Duodenal mucosa (tissue), 2 donors: ENCODE results near the gene VWA1.
"Not testable (repeated sequence)": the region's sequence is repeated elsewhere in the genome, so short reads cannot be mapped to it uniquely, and the experiment has no call there.

Experiments used
- H3K27ac ChIP-seq: one replicate; pipeline ENCODE4 v1.7.0; 2013; ENCODE audit warnings: low read depth, low read length
- H3K27me3 ChIP-seq, 2 donors: one replicate each; pipeline ENCODE4 v1.7.0; 2013; ENCODE audit warnings: low read length in 2 of 2, control low read depth in 1 of 2; ENCODE audit not compliant: insufficient read depth in 2 of 2, control insufficient read depth in 1 of 2
- H3K36me3 ChIP-seq, 2 donors: one replicate each; pipeline ENCODE4 v1.7.0; 2013; ENCODE audit warnings: low read length in 2 of 2, control low read depth in 1 of 2; ENCODE audit not compliant: insufficient read depth in 2 of 2, control insufficient read depth in 1 of 2
- H3K4me1 ChIP-seq, 2 donors: one replicate each; pipeline ENCODE4 v1.7.0; 2013; ENCODE audit warnings: low read length in 2 of 2, control low read depth in 1 of 2; ENCODE audit not compliant: insufficient read depth in 2 of 2, control insufficient read depth in 1 of 2
- H3K4me3 ChIP-seq, 2 donors: one replicate each; pipeline ENCODE4 v1.7.0; 2013; ENCODE audit warnings: low read length in 2 of 2, low read depth in 1 of 2
- H3K9ac ChIP-seq, 2 donors: one replicate each; pipeline ENCODE4 v1.7.0; 2013; ENCODE audit warnings: low read length in 2 of 2, low read depth in 1 of 2
- H3K9me3 ChIP-seq, 2 donors: one replicate each; pipeline ENCODE4 v1.7.0; 2013; ENCODE audit warnings: low read length in 2 of 2, control low read depth in 1 of 2; ENCODE audit not compliant: control insufficient read depth in 1 of 2

VWA1 gene

DNA sequence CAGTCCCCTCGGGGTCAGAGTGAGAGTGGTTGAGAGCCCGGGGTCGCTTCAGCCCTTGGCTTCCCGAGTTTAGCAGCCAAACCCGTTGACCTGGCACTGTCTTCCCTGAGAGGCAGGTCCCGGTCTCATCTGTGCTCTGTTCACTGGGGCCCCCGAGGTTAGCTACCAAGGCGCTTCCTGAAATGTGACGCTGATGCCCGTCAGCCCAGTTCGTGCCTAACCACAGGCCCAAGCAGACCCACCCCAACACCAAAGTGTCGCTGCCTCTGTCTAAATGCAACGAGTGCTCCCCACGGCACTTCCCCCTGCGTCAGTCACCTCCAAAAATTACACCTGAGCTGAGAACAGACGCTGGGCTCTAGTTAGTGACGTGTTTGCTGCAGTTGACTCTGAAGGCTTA, 40.5 kb downstream of the VWA1 start:
- H3K27me3 ChIP-seq, H3K9ac ChIP-seq, H3K27ac ChIP-seq, H3K9me3 ChIP-seq, H3K4me3 ChIP-seq: not testable (repeated sequence)
- Histone ChIP-seq H3K36me3 (peaks cover 7 to 29% of the 10 kb centered on the region in 2 donors), H3K4me1 (peaks cover 1 to 15% of the 10 kb centered on the region in 2 donors)

DNA sequence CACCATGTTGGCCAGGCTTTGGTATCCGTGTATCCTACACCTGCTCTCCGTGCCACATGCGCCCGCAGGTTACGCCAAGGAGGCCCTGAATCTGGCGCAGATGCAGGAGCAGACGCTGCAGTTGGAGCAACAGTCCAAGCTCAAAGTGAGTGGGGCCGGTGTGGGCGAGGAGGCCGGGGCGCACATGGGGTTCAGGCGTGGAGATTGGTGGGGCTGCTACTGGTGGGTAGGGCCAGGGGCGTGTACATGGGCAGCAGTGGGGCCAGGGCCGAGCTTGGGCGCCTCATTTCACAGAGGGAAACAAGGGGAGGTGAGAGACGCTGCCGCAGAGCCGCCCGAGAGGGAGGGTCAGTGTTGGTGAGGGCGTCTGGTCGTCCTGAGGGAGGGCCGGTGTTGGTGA, 41.7 kb downstream of the VWA1 start:
- Histone ChIP-seq H3K36me3 (peaks cover 7 to 32% of the 10 kb centered on the region in 2 donors), H3K9me3 (no peaks in the 10 kb centered on the region)

GRCh38 chr1:1479547-1480487, 44.3 kb downstream of the VWA1 start:
- H3K9me3 ChIP-seq = no peaks in the 10 kb centered on the region
- H3K4me1 ChIP-seq = no peaks in the 10 kb centered on the region
- no peak overlapping the region for H3K4me3 ChIP-seq
- H3K27ac ChIP-seq = no peak overlapping the region
- no peaks in the 10 kb centered on the region for H3K27me3 ChIP-seq
- peaks cover 7 to 54% of the 10 kb centered on the region in 2 donors for H3K36me3 ChIP-seq
- no peak overlapping the region for H3K9ac ChIP-seq

More for the DNA sequence above, 41.7 kb downstream of the VWA1 start:
- Histone ChIP-seq H3K4me1 (peaks cover 0 to 14% of the 10 kb centered on the region in 2 donors), H3K4me3 (no peak overlapping the region), H3K27me3 (no peaks in the 10 kb centered on the region), H3K9ac (no peak overlapping the region), H3K27ac (no peak overlapping the region)

- H3K27ac ChIP-seq, H3K4me1 ChIP-seq, H3K27me3 ChIP-seq, H3K4me3 ChIP-seq, H3K9ac ChIP-seq, H3K9me3 ChIP-seq: not testable (repeated sequence)
- H3K36me3 ChIP-seq = peaks cover 7 to 55% of the 10 kb centered on the region in 2 donors
These were observed 45.0 kb downstream of the VWA1 start for GRCh38 chr1:1480488-1480867.

GRCh38 chr1:1481811-1482210, 46.3 kb downstream of the VWA1 start:
- H3K27ac ChIP-seq, H3K9me3 ChIP-seq, H3K4me3 ChIP-seq, H3K9ac ChIP-seq, H3K4me1 ChIP-seq, H3K27me3 ChIP-seq: not testable (repeated sequence)
- peaks cover 7 to 62% of the 10 kb centered on the region in 2 donors for H3K36me3 ChIP-seq

DNA sequence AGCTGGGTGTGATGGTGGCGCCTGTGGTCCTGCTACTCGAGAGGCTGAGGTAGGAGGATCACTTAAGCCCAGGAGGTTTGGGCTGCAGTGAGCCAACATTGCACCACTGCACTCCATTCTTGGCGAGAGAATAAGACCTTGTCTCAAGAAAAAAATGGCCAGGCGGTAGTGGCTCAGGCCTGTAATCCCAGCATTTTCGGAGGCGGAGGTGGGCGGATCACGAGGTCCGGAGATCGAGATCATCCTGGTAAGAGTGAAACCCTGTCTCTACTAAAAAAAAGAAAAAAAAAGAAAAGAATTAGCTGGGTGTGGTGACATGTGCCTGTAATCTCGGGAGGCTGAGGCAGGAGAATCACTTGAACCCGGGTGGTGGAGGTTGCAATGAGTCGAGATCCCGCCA, 47.4 kb downstream of the VWA1 start:
- Histone ChIP-seq H3K27me3 (no peaks in the 10 kb centered on the region), H3K36me3 (peaks cover 7 to 59% of the 10 kb centered on the region in 2 donors), H3K4me1 (no peaks in the 10 kb centered on the region), H3K27ac (no peak overlapping the region), H3K4me3 (no peak overlapping the region), H3K9ac (no peak overlapping the region), H3K9me3 (no peaks in the 10 kb centered on the region)

GRCh38 chr1:1483714-1484113, 48.2 kb downstream of the VWA1 start:
- no peak overlapping the region for H3K9ac ChIP-seq
- H3K27ac ChIP-seq = no peak overlapping the region
- no peaks in the 10 kb centered on the region for H3K27me3 ChIP-seq
- H3K36me3 ChIP-seq = peaks cover 7 to 57% of the 10 kb centered on the region in 2 donors
- H3K4me1 ChIP-seq = no peaks in the 10 kb centered on the region
- no peaks in the 10 kb centered on the region for H3K9me3 ChIP-seq
- no peak overlapping the region for H3K4me3 ChIP-seq

DNA sequence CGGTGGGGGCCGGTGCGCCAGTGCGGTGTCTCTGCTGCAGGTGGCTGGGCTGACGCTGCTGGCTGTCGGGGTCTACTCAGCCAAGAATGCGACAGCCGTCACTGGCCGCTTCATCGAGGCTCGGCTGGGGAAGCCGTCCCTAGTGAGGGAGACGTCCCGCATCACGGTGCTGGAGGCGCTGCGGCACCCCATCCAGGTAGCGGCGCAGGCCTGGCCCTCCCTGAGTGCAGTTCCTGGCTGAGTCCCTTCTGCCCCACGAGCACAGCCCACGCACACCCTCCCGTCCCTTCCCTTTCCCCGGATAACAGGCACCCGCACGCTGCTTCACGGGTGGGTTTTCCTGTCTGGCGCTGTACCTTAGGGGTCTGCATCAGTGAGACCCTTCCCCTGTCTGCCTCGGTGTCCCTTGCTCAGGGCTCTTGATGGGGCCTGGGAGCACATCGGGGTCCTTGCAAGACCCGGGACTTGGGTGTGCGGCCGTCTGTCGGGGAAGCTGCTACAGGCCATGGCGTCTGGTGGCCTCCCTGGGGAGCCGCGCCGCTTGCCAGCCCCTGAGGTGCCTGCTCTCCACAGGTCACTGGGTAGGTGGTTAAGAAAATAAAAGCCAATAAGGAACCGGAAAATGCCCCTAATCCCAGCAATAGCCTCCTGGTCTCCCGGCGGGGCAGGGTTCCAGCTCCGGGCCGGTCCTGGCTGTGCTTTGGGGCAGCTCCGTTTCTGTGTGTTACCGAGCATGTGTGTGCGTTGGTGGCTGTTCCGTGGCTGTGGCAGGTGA, 49.7 kb downstream of the VWA1 start:
- H3K27ac ChIP-seq, H3K4me1 ChIP-seq, H3K27me3 ChIP-seq, H3K9ac ChIP-seq, H3K4me3 ChIP-seq, H3K9me3 ChIP-seq: not testable (repeated sequence)
- H3K36me3 ChIP-seq = peaks cover 0 to 57% of the 10 kb centered on the region in 2 donors

GRCh38 chr1:1485755-1486317, 50.3 kb downstream of the VWA1 start:
- peaks cover 0 to 61% of the 10 kb centered on the region in 2 donors for H3K36me3 ChIP-seq
- not testable (repeated sequence) for H3K9me3 ChIP-seq, H3K9ac ChIP-seq, H3K27me3 ChIP-seq, H3K27ac ChIP-seq, H3K4me1 ChIP-seq, H3K4me3 ChIP-seq

DNA sequence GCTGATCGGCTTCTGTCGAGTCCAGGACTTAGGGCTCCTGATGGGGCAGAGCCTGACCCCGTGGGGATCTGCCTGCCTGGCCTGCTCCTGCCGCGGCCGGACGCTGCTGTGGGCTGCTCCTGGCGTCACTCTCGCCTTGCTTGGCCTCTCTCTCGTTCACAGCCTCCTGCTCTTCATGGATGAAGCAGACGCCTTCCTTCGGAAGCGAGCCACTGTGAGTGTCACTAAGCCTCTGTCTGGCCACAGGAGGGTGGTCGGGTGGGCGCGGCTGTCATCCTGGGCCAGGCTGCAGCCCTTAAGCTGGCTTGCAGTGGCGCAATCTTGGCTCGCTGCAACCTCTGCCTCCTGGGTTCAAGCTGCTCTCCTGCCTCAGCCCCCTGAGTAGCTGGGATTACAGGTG, 52.2 kb downstream of the VWA1 start:
- no peaks in the 10 kb centered on the region for H3K27me3 ChIP-seq
- no peak overlapping the region for H3K9ac ChIP-seq
- no peak overlapping the region for H3K27ac ChIP-seq
- H3K4me1 ChIP-seq = no peaks in the 10 kb centered on the region
- no peak overlapping the region for H3K4me3 ChIP-seq
- no peaks in the 10 kb centered on the region for H3K9me3 ChIP-seq
- H3K36me3 ChIP-seq = peaks cover 5 to 63% of the 10 kb centered on the region in 2 donors
